Fibroblast of lung (primary cell): ENCODE results near the gene MPPE1. TPM values are rescaled to one million over a fixed set of nuclear protein-coding genes. Genes with fewer than 3 reads are reported as not detected.

ENCODE experiments used
- DNase-seq, 2 donors: peaks; one replicate each; pipeline versions ENCODE4 v3.0.0 to v3.0.0-alpha.2; 2010; ENCODE audit warnings: low read depth in 2 of 2
- H2AFZ ChIP-seq: 2 replicates; pipeline ENCODE4 v1.5.1; 2012; ENCODE audit warnings: low read length, control low read depth, inconsistent platforms
- H3K27ac ChIP-seq: 2 replicates; pipeline ENCODE4 v1.5.1; 2011; ENCODE audit warnings: low read length, control low read depth; ENCODE audit not compliant: insufficient read depth
- H3K27me3 ChIP-seq: 2 replicates; pipeline ENCODE4 v1.5.1; 2011; ENCODE audit warnings: mild to moderate bottlenecking, low read length; ENCODE audit not compliant: control insufficient read depth, insufficient read depth
- H3K36me3 ChIP-seq: 2 replicates; pipeline ENCODE4 v1.5.1; 2011; ENCODE audit warnings: low read length; ENCODE audit not compliant: control insufficient read depth, insufficient read depth
- H3K4me1 ChIP-seq: 2 replicates; pipeline ENCODE4 v1.5.1; 2011; ENCODE audit warnings: low read length; ENCODE audit not compliant: control insufficient read depth, insufficient read depth; ENCODE audit errors: extremely low read depth
- H3K4me2 ChIP-seq: 2 replicates; pipeline ENCODE4 v1.5.1; 2011; ENCODE audit warnings: low read length, control low read depth; ENCODE audit not compliant: insufficient read depth; ENCODE audit errors: extremely low read depth
- H3K4me3 ChIP-seq, 4 experiments: fragments of 200-600 bp in 1 of 4; sonication (generic) in 1 of 4; replicated peaks in 1 of 4; 2 replicates each; pipeline ENCODE4 v1.5.1; 2011 to 2016; ENCODE audit warnings: low read length in 4 of 4, low read depth in 3 of 4, mild to moderate bottlenecking in 3 of 4, control low read depth in 2 of 4, inconsistent platforms in 1 of 4, mixed read lengths in 1 of 4; ENCODE audit not compliant: insufficient read depth in 1 of 4; ENCODE audit errors: control extremely low read depth in 1 of 4
- H3K79me2 ChIP-seq: 2 replicates; pipeline ENCODE4 v1.5.1; 2012; ENCODE audit warnings: mild to moderate bottlenecking, low read length, inconsistent platforms; ENCODE audit not compliant: control insufficient read depth, insufficient read depth
- H3K9ac ChIP-seq: 2 replicates; pipeline ENCODE4 v1.5.1; 2011; ENCODE audit warnings: mild to moderate bottlenecking, low read length, control low read depth; ENCODE audit not compliant: insufficient read depth
- H3K9me3 ChIP-seq: 2 replicates; pipeline ENCODE4 v1.5.1; 2012; ENCODE audit warnings: low read depth, low read length; ENCODE audit not compliant: control insufficient read depth, insufficient read depth
- H4K20me1 ChIP-seq: 2 replicates; pipeline ENCODE4 v1.5.1; 2011; ENCODE audit warnings: low read length; ENCODE audit not compliant: control insufficient read depth, insufficient read depth; ENCODE audit errors: extremely low read depth
- CTCF ChIP-seq, 2 donors: IDR thresholded peaks in 1 of 2; conservative IDR thresholded peaks in 1 of 2; 1 replicate in 1 of 2; 2 replicates in 1 of 2; pipeline ENCODE4 v1.5.1; 2011 to 2012; ENCODE audit warnings: low read length in 2 of 2, control low read depth in 1 of 2, inconsistent platforms in 1 of 2, low read depth in 1 of 2, mild to moderate bottlenecking in 1 of 2
- EZH2 ChIP-seq: IDR thresholded peaks from 2 replicates; pipeline ENCODE4 v1.5.1; 2012; ENCODE audit warnings: low read length, control low read depth, mild to moderate bottlenecking; ENCODE audit errors: missing control alignments
- polyA plus RNA-seq, 2 donors: library from polyadenylated mRNA; depleted of rRNA in 1 of 2; stranded (reverse) in 1 of 2; unstranded in 1 of 2; fragments of >200 nt; gene quantifications; 2 replicates each; pipeline ENCODE4 v1.2.1, GENCODE V29; 2011 to 2012; ENCODE audit warnings: missing spikeins in 1 of 2
- total RNA-seq: library from RNA; depleted of rRNA; stranded (reverse); fragments of >200 nt; gene quantifications from 2 replicates; pipeline ENCODE4 v1.2.1, GENCODE V29; 2014

The MPPE1 gene
- total and polyA plus RNA-seq, 2 donors (not counting 1 experiment from before 2014, with no cell fraction given) = 23.3 to 29.7 TPM

GRCh38 chr18:11884396-11885030 lies 23.6 kb downstream of the MPPE1 start:
- H4K20me1 ChIP-seq = no peaks in the 10 kb centered on the region
- no peak for TF ChIP-seq CTCF (conservative IDR thresholded peaks at IDR 0.05 in 1 of 2, IDR thresholded peaks at IDR 0.05 in 1 of 2; ENCODE audit: low read depth in 1 of 2, low read length in 2 of 2)
- TF ChIP-seq EZH2 = no peak
- no peaks in the 10 kb centered on the region for H3K27me3 ChIP-seq
- no peaks in the 10 kb centered on the region for H3K79me2 ChIP-seq
- H3K4me2 ChIP-seq = no peak overlapping the region
- H3K9ac ChIP-seq = no peak overlapping the region
- no peak overlapping the region for H3K4me3 ChIP-seq
- H3K36me3 ChIP-seq = peaks cover 6% of the 10 kb centered on the region
- H3K4me1 ChIP-seq = no peaks in the 10 kb centered on the region
- H2AFZ ChIP-seq = no peak overlapping the region
- no peaks in the 10 kb centered on the region for H3K9me3 ChIP-seq
- no peak for DNase-seq
- no peak overlapping the region for H3K27ac ChIP-seq

- Histone ChIP-seq H3K27ac (no peak overlapping the region), H3K9ac (no peak overlapping the region), H2AFZ (no peak overlapping the region), H3K4me1 (no peaks in the 10 kb centered on the region), H3K27me3 (no peaks in the 10 kb centered on the region), H4K20me1 (no peaks in the 10 kb centered on the region), H3K9me3 (no peaks in the 10 kb centered on the region), H3K79me2 (no peaks in the 10 kb centered on the region), H3K4me2 (no peak overlapping the region), H3K36me3 (peaks cover 6% of the 10 kb centered on the region), H3K4me3 (no peak overlapping the region)
- TF ChIP-seq EZH2 = no peak
- no peak for TF ChIP-seq CTCF (conservative IDR thresholded peaks at IDR 0.05 in 1 of 2, IDR thresholded peaks at IDR 0.05 in 1 of 2; ENCODE audit: low read depth in 1 of 2, low read length in 2 of 2)
- DNase-seq = no peak
Observed at GRCh38 chr18:11883153-11883552, 25.0 kb downstream of the MPPE1 start.

- Histone ChIP-seq H3K9me3 (no peaks in the 10 kb centered on the region), H3K4me3 (no peak overlapping the region), H3K27me3 (no peaks in the 10 kb centered on the region), H2AFZ (no peak overlapping the region), H3K36me3 (peaks cover 6% of the 10 kb centered on the region), H3K27ac (no peak overlapping the region), H3K4me2 (no peak overlapping the region), H4K20me1 (no peaks in the 10 kb centered on the region), H3K9ac (no peak overlapping the region), H3K79me2 (no peaks in the 10 kb centered on the region), H3K4me1 (no peaks in the 10 kb centered on the region)
- no peak for DNase-seq
- TF ChIP-seq EZH2 (no peak), CTCF (conservative IDR thresholded peaks at IDR 0.05 in 1 of 2, IDR thresholded peaks at IDR 0.05 in 1 of 2; ENCODE audit: low read depth in 1 of 2, low read length in 2 of 2) (no peak)
Observed at GRCh38 chr18:11882636-11883035, 25.5 kb downstream of the MPPE1 start.
